GM12801 (cell line): Measurements from ENCODE around the gene YOD1.

Source experiments
- TF ChIP-seq, protein P1 (sequence below): IDR thresholded peaks from one replicate; pipeline ENCODE4 v1.5.1; 2011; ENCODE audit warnings: control low read depth; ENCODE audit not compliant: insufficient read length; ENCODE audit errors: extremely low read depth

YOD1 gene

DNA sequence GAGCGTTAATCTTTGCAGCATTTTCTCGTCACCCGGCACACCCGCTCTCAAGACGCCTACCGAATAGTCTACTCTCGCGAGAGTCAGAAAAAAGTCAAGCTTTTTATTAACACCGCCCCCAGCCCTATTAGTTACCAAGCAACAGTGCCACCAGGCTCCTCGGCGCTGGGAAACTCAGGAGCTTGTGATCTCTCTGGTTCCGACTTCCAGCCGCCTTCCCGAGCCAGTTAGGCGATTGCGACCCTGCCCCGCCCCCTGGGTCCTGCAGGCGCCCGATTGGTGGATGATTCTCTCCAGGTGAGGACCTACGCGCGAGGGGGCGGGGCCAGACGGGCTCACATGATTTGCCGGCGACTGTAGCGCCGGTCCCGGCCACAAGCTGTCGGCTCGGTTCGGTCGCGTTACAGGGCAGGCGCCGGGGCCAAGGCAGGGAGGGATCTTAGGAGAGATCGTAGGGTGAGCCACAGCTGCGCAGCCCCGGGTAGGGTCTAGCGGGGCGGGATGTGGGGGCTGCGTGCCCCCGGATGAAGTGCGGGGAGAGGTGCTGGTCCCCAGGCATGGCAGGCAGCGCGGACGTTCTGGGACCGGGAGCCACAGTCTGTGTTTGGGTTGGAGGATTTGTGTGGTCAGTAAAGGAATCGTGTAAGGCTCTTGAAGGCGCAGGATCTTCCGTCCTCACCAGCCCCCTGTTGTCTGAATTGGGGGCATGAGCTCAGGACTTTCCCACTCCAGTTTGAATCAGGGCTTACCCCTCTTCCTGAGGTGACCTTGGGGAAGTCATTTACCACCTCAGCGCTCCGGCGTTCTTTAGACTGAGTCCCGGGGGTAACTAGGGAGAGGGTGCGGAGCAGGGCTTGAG is 2.1 kb upstream of the YOD1 start, which contains the start of gene PFKFB2:
PFKFB2 (plus strand) TSS at position 365 of the 859 bp plus-strand sequence. CDS start 1,443 bp downstream, outside the sequence.
- TF ChIP-seq, protein P1, sequence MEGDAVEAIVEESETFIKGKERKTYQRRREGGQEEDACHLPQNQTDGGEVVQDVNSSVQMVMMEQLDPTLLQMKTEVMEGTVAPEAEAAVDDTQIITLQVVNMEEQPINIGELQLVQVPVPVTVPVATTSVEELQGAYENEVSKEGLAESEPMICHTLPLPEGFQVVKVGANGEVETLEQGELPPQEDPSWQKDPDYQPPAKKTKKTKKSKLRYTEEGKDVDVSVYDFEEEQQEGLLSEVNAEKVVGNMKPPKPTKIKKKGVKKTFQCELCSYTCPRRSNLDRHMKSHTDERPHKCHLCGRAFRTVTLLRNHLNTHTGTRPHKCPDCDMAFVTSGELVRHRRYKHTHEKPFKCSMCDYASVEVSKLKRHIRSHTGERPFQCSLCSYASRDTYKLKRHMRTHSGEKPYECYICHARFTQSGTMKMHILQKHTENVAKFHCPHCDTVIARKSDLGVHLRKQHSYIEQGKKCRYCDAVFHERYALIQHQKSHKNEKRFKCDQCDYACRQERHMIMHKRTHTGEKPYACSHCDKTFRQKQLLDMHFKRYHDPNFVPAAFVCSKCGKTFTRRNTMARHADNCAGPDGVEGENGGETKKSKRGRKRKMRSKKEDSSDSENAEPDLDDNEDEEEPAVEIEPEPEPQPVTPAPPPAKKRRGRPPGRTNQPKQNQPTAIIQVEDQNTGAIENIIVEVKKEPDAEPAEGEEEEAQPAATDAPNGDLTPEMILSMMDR, result no peak

DNA sequence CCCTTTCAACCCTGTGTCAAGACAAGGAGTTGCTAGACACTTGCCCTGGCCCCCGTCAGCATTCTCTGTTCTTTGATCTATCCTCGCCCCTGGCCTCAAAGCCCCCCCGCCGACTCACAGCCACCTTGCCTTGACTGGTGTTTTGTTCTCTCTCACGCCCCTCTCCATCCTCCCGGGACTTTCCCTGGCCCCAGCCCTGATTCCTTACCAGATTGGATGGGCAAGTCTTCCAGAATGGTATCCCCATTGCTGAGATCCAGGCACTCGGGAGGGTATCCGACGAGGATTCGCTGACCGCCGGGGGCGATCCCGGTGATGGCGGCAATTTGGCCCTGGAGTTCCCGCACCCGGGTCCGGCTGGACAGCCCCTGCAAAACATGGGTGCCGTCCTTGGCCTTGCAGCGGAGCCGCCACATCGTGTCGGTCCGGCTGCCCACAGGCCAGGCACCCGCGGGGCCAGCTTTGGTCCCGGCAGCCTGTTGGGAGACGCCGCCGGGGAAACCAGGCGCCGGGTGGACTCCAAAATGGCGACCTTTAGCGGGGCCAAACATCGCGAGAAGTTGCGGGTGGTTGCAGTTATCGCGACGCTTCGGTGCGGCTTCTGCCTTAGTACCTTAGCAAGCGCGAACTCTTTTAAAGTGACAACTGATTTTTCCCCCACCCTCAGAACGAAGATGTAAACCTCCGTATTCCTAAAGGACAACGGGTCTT is 373 bp downstream of the YOD1 start:
- TF ChIP-seq, protein P1, result no peak

DNA sequence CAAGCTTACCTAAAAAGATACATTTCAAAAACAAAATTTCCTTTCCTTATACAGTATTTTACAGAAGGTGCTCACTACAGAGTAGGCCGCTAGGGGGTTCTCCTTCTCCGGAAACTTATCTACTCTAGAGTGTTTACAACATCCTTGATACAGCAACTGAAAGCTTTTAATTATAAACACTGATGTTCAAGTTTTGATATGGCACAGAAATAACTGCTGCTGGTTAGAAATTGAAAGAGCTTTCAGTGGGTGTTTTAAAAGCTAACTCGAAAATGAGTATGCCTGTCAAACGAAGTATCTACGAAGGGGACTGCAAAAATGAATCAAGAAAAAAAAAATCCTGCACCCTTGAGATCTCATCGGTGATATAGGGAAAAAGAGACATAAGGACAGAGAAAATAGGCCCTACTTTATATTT is 1.0 kb downstream of the YOD1 start:
- TF ChIP-seq, protein P1, result no peak

DNA sequence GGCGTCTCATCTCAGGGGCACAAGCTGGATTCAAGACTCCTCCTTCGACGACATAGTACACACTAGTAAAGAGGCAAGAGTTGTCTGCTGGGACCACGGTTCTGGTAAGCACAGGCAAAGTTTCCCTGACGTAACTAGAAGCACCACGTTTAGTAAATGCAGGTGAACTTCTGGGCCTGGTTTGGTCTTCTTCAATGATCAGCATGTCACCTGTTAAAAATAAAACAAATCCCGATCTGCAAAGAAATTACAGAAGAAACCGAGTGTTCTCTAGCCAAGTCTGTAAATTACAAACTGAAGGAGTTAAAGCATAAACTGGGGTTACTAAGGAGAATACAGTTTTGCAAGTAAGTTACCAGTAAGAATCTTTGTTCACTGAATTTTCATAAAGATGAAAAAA is 1.5 kb downstream of the YOD1 start:
- TF ChIP-seq, protein P1, result no peak

DNA sequence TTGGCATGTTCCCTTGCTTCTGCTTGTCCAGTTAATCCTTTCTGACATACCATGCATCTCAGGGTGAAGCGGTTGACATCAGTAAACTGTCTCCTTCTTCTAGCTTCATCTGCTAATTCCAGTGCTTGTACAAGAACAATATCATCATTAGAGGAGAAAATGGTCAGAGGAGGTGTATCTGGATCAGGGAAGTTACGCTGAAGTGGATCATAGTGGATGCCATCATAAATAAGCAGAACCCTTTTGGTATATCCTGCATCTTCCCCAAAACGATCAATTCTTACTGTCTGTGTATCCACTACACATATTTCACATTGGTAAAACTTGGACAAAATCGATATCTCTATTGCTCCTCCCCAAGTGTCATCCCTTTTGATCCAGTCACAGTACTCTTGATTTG is 2.0 kb downstream of the YOD1 start:
- TF ChIP-seq, protein P1, result no peak

DNA sequence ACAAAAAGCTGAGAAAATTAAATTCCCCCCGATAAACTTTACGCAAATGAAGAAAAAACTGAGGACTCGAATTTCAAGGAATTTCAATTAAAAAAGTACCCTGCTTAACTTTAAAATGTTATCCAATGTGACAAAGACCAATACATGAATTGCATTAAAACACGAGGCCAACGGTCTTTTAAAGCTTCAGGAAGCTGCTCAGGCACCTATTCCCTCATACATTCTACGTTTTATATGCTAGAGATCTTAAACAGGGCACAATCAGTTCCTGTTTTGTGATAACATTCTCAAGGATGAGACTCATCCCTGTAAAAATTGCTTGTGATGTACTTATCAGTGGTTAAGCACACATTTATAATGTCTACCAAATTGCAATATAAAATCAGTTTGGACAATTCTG is 3.0 kb downstream of the YOD1 start:
- TF ChIP-seq, protein P1, result no peak

DNA sequence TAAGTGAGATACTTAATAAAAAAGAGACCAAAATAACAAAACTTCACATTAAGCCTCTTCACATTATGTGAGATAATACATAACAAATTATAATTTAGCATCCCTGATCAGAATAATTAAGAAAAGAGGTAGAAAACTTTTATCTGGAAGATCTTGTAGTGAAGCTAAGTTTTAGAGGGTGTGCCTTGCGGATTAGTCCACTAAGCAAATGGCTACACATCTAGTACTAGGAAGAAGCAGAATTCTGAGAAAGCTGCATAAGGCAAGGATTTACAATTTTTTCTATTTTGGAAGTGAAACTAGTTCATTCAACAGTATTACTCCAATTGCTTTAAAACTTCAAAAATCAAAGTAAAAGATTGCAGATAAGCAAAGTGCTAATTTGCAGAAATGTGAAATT is 3.5 kb downstream of the YOD1 start:
- TF ChIP-seq, protein P1, result no peak
